ENCODE data around the gene ZBTB16.

ZBTB16 gene

DNA sequence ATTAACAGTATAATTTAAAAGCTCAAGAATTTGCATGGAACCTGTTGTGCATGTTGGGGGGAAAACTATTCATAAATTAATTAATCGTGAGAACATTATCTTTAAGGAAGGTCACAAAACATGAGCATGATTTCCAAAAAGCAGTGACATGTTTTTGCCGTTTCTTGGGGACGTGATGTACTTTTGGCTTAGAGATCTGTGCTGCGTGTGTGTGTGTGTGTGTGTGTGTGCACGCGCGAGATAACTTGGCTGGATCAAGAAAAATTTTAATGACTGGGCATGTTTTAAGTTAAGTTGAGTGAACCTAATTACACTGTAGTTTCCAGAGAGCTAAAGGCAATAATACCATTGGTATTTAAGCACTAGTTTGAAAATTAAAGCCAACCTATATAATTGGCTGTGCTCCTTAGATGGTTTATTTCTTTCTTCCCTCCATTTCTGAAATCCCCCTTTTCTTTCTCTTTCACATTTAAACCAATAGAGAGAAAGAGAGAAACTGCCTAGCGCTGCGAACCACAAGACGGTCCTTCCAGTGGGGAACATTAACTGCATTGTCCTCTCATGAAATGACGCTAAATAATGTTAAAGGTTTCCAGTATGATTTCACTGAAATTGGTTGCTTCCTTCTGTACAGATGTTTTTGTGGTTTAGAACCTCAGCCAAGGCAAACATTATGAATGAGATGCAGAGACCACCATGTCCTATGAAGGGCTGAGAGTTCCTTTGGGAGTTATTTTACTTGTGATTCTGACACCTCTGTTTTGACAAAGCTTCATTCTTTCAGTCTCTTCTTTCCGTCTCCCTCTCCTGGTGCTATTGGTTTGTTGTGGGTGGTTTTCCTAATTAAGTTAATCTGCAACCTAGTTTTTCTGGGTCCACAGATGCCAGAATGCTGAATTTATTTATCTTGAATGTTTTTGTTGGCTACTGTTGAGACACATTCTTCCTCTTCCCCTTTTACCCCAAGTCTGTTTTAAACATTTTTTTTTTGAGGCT, 51.7 kb downstream of the ZBTB16 start:
- DNase-seq = no peak

DNA sequence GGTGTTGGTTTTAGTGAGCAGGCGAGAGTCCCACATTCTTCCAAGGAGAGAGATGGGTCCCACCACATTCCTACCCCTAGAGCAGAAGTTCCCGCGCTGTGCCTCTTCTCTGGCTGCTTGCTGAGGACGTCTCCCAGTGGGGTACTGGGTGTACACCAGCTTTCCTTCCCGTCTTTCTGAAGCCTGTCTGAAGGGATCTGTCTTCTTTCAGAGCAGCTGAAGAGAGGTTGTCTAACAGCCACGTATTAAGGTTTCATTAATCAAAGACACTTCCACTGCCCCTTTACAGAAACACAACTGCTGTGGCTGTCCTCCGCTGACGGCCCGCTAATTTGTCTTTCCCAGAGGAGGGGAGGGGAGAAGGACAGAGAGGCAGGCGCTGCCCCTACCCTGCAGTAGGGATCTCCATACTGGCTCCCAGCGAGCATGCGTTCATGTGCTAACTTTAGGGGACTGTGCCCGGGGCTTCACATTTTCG, 56.0 kb downstream of the ZBTB16 start:
- DNase-seq = no peak

- DNase-seq = no peak
Measured at GRCh38 chr11:114116357-114116756, 56.8 kb downstream of the ZBTB16 start.

DNA sequence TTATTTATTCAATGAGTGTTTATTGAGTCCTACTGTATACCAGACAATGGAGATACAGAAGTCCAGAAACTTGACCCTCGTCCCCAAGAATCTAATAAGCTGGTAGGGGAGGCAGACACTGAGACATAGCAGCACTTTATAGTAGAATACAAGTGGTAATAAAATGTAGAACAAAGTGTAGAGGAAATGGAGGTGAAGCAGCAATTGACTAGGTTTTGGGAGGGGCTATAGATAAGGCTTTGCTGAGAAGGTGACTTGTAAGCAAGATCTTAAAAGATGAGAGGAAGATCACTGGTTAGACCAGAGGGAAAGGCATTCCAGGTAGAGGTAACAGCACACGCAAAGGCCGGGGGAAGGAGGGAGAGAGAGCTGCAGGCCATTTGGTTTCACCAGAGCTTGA, 57.3 kb downstream of the ZBTB16 start:
- DNase-seq = no peak

DNA sequence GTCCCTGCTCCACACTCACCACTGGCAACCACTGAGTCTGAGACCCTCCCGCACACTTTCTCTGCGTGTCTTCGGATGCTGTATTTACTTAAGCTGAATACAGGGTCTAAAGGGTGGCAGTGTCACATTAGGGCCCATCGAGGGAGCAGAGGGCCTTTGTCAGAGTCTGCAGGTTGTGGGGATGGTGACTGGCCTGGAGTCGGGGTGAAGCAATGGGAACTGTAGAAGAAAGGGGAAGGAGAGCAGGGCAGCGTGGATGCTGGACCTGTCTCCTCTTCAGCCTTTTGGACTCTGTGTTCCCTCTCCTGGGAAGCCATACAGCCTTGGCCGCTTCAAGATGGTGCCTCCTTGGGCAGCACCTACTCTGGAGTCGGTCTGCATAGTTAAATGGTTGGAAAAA, 61.1 kb downstream of the ZBTB16 start:
- DNase-seq = no peak

DNA sequence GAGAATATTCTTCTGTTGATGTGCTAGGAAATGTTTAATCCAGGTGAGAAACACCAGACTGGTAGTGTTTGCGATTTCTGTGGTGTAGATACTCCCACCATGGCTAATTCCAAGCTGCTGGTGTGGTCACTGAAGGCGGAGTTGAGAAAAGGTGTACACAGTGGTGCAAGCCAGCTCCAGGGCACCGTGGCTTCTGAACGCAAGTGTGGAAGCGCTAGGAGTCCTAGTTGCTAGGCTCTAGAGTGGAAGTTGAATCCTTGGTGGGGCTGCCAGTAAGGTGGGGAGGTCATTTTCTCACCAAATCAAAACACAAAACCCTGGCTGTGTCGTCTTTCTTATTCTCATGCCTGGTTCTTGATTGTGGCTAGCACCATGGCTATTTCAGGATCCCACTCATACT, 61.6 kb downstream of the ZBTB16 start:
- DNase-seq = no peak

GRCh38 chr11:114121804-114122504, 62.4 kb downstream of the ZBTB16 start:
- no peak for DNase-seq

GRCh38 chr11:114122686-114123085, 63.2 kb downstream of the ZBTB16 start:
- no peak for DNase-seq

- no peak for DNase-seq
Measured at GRCh38 chr11:114123692-114124330, 64.3 kb downstream of the ZBTB16 start.

GRCh38 chr11:114124601-114125144, 65.2 kb downstream of the ZBTB16 start:
- no peak for DNase-seq

DNA sequence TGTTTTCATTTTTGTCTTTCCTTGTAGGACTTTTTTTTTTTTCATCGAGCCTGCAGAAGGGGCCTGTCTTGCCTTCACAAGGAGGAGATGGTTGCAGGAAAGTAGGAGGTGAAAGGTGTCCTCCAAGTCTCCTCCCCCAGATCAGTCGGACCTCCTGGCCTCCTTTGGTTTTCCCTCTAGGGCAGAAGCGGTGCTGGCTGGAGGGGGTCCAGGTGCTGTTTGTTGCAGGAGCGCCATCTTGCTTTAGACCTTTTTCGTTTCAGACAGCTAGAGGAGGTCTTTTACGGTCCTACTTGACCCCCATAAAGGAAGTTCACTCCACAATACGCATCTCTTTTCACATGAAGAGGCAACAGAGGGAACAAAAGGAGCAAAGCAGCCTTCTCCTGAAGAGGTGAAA, 66.0 kb downstream of the ZBTB16 start:
- no peak for DNase-seq

- DNase-seq = no peak
Measured at GRCh38 chr11:114125959-114126358, 66.4 kb downstream of the ZBTB16 start.

GRCh38 chr11:114128399-114128798, 68.9 kb downstream of the ZBTB16 start:
- DNase-seq = no peak

DNA sequence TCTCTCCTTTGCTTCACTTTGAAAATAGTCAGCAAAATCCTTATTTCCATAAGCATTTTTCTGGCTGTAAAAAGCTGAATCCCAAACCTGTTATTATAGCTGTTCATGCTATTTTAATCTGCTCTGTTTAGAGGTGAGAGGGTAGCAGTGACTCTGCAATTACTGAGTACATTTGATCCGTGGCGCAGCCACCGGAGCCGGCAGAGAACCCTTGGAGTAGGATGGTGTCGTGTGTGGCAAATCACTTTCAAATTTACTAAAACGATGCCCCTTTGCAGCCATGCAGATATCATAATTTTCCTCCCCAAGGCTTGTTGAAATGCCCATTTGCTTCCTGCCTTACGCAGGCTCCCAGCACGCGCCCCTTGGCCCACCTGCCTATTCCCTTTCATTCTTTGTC, 69.6 kb downstream of the ZBTB16 start:
- DNase-seq = no peak

DNA sequence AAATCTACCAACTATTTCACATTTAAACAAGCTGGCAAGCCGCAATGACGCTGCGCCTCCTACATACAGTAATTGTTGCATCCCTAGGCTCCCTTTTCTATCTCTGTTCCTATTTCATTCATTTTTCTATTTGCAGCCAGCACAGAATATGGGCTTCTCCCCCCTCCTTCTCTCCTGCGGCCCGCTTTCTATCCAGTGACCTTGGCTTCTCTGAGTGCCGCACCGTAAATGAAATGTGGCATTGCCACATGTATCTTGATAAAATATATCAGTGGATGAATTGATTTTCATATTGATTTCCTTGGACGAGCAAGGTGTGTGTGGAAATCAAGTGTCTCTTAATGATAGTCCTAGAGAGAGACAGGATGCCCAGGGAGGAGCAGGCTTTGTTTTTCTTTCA, 70.2 kb downstream of the ZBTB16 start:
- no peak for DNase-seq

- DNase-seq = no peak
Measured at GRCh38 chr11:114130115-114130576, 70.6 kb downstream of the ZBTB16 start.

GRCh38 chr11:114130629-114131277, 71.2 kb downstream of the ZBTB16 start:
- no peak for DNase-seq

DNA sequence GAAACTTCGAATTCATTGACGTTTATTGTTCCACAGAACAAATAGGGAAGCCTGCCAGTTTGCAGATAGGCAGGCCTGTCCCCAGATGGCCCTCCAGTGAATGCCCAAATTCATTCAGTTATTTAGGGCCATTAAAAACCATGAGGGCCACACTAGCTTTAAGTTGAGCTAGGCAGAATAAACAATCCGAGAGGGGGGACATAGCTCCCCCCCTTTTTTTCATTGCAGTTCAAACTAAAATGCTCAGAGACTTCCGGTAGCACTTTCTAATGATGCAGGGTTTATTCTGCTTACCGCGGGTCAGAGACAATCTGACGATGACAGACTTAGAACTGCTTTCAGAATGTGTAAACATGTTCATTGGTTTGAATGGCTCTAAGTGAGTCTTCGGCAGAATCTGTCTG, 72.0 kb downstream of the ZBTB16 start:
- DNase-seq = no peak

GRCh38 chr11:114132417-114132816, 72.9 kb downstream of the ZBTB16 start:
- no peak for DNase-seq

- no peak for DNase-seq
Measured at GRCh38 chr11:114132944-114133394, 73.5 kb downstream of the ZBTB16 start.

GRCh38 chr11:114133548-114134329, 74.2 kb downstream of the ZBTB16 start:
- no peak for DNase-seq

- no peak for DNase-seq
Measured at GRCh38 chr11:114134870-114135269, 75.4 kb downstream of the ZBTB16 start.

Measured in CD4-positive, alpha-beta T cell treated with Interleukin-15 for 1 hour (primary cell).